SK-N-SH treated with all-trans-retinoic acid at 6 μM for 48 hours (cell line): Measurements from ENCODE around the gene GCSAM.
A peak's percentile ranks its signal among the peaks of the same experiment; 100 is the strongest.

ENCODE experiments used
- ATAC-seq: fragments of 200-7000 bp; cut with Tn5 transposase; 3 replicates; pipeline ENCODE4 v1.9.1; 2020; ENCODE audit warnings: mild to moderate bottlenecking, moderate library complexity
- ARNTL ChIP-seq: fragments of 450-650 bp; formaldehyde crosslinking; IDR thresholded peaks from 2 replicates; pipeline ENCODE4 v1.5.0; 2020; ENCODE audit warnings: low read depth, mild to moderate bottlenecking, moderate library complexity, borderline replicate concordance
- BACH2 ChIP-seq: fragments of 250-450 bp; sonication (Bioruptor Pico); IDR thresholded peaks from 2 replicates; pipeline ENCODE4 v1.9.0; 2021; ENCODE audit warnings: mild to moderate bottlenecking, borderline replicate concordance
- CSRNP3 ChIP-seq: fragments of 250-450 bp; sonication (Bioruptor Pico); IDR thresholded peaks from 2 replicates; pipeline ENCODE4 v1.5.1; 2021; ENCODE audit warnings: mild to moderate bottlenecking, moderate library complexity
- ESRRG ChIP-seq: fragments of 250-450 bp; sonication (Bioruptor Pico); IDR thresholded peaks from 2 replicates; pipeline ENCODE4 v1.6.1; 2021; ENCODE audit warnings: mild to moderate bottlenecking
- GLIS3 ChIP-seq: fragments of 250-450 bp; sonication (Bioruptor Pico); IDR thresholded peaks from 2 replicates; pipeline ENCODE4 v1.5.0; 2020; ENCODE audit warnings: mild to moderate bottlenecking, moderate library complexity
- ISL1 ChIP-seq: fragments of 250-450 bp; sonication (Bioruptor Pico); IDR thresholded peaks from 2 replicates; pipeline ENCODE4 v2.1.2; 2022; ENCODE audit warnings: mild to moderate bottlenecking, moderate library complexity
- OSR1 ChIP-seq: fragments of 250-450 bp; sonication (Bioruptor Pico); IDR thresholded peaks from 2 replicates; pipeline ENCODE4 v1.8.0; 2022; ENCODE audit warnings: moderate library complexity, mild to moderate bottlenecking, inconsistent platforms
- PATZ1 ChIP-seq: fragments of 250-450 bp; sonication (Bioruptor Pico); IDR thresholded peaks from 2 replicates; pipeline ENCODE4 v1.8.0; 2020; ENCODE audit warnings: mild to moderate bottlenecking, moderate library complexity, borderline replicate concordance
- POU6F1 ChIP-seq: fragments of 250-450 bp; sonication (Bioruptor Pico); IDR thresholded peaks from 2 replicates; pipeline ENCODE4 v1.8.0; 2021; ENCODE audit warnings: low read depth, mild to moderate bottlenecking, moderate library complexity, borderline replicate concordance
- PPARA ChIP-seq: fragments of 250-450 bp; sonication (Bioruptor Pico); IDR thresholded peaks from 2 replicates; pipeline ENCODE4 v1.5.0; 2020; ENCODE audit warnings: mild to moderate bottlenecking, borderline replicate concordance
- RARB ChIP-seq: fragments of 250-450 bp; sonication (Bioruptor Pico); IDR thresholded peaks from 2 replicates; pipeline ENCODE4 v1.8.0; 2021; ENCODE audit warnings: mild to moderate bottlenecking, moderate library complexity
- SNAI2 ChIP-seq: fragments of 250-450 bp; sonication (Bioruptor Pico); IDR thresholded peaks from 2 replicates; pipeline ENCODE4 v1.5.0; 2020; ENCODE audit warnings: mild to moderate bottlenecking, moderate library complexity
- ZC3H10 ChIP-seq: fragments of 250-450 bp; sonication (Bioruptor Pico); IDR thresholded peaks from 2 replicates; pipeline ENCODE4 v1.5.1; 2021; ENCODE audit warnings: mild to moderate bottlenecking, moderate library complexity
- ZFP3 ChIP-seq: fragments of 250-450 bp; sonication (Bioruptor Pico); IDR thresholded peaks from 2 replicates; pipeline ENCODE4 v1.5.0; 2020; ENCODE audit warnings: mild to moderate bottlenecking, moderate library complexity
- ZNF565 ChIP-seq: fragments of 450-650 bp; formaldehyde crosslinking; conservative IDR thresholded peaks from 2 replicates; pipeline ENCODE4 v1.5.0; 2020; ENCODE audit warnings: low read depth, mild to moderate bottlenecking, moderate library complexity
- ZNF70 ChIP-seq: fragments of 450-650 bp; formaldehyde crosslinking; IDR thresholded peaks from 2 replicates; pipeline ENCODE4 v1.5.0; 2020; ENCODE audit warnings: mild to moderate bottlenecking, moderate library complexity
- TF ChIP-seq, protein P1 (sequence below): fragments of 250-450 bp; sonication (Bioruptor Pico); IDR thresholded peaks from 2 replicates; pipeline ENCODE4 v1.5.1; 2020; ENCODE audit warnings: low read depth, mild to moderate bottlenecking, moderate library complexity
- TF ChIP-seq, protein P2 (sequence below): fragments of 250-450 bp; sonication (Bioruptor Pico); IDR thresholded peaks from 2 replicates; pipeline ENCODE4 v1.5.0; 2020; ENCODE audit warnings: mild to moderate bottlenecking, moderate library complexity

The GCSAM gene

DNA sequence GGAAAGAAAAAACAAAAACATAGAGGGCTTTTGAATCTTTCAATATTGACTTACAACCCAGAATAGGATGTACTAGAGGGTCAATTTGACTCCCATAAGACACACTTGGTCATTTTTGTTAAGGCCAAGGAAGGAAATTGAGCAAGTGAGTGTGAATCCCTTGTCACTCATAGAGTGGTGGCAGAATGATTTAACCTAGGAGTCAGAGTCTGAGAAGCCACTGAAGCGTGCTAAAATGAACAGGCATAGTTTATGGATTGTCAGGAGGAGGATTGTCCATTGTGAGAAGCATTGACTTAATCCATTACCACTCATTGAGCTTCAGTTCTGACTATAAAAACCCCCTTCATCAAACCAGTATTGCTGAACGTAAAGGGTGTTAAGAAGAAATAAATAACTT lies 8.2 kb upstream of the GCSAM start:
- no peak for TF ChIP-seq SNAI2 (CRISPR knock-in tag)

DNA sequence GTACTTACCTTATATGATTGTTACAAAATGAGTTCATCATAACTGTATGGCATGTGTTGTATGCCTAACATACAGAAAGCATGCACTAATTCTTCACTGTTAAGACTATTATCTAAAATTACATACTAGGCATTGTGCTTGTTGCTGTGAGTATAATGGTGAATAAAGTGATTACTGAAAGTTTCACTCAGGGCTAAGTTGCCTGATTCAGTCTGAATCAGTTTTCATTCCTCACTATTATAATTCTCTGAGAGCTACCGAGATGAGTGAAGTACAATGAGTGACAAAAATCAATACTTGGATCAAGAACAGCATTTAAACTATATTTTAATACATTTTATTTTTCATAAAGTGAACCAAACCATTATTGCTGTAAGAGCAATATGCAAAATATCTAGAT lies 7.5 kb upstream of the GCSAM start:
- no peak for ATAC-seq
- TF ChIP-seq PPARA (CRISPR knock-in tag) (no peak), PATZ1 (CRISPR knock-in tag) (no peak), GLIS3 (no peak), ISL1 (CRISPR knock-in tag) (no peak)

More for the DNA sequence above, 8.2 kb upstream of the GCSAM start:
- ATAC-seq: no peak

DNA sequence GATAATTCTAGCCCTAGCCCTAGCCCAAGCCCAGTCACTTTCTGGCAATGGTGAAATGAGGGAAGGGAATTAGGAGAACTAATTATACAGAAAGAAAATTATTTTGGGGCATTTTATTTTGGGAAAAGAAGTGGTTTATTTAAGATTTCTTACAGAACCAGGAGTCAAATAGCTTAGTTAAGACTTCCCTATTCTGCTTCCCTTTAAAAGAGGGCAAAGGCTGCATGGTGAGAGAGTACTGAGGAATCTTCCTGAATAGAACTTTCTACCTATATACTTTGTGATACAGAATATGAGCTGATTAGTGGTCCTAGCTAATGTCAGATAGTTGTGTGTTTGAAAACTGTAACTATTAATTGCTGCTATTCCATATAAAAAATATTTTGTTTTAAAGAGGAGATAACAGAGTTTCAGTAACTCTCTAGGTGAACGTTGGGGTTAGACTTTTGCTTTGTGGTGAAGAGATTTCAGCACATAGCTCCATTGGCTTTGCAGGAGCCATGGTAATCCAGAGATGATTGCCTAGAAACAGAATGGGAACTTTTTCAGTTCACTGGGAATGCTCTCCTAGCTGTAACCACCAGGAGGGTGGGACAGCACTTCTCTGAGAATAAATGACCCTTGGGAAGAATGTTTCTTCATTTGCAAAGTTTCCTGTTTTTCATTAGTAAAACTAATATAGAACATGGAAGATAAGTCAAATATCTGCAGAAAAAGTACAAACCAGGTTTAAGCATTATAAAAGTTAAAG lies 5.3 kb upstream of the GCSAM start:
- no peak for TF ChIP-seq ZFP3 (CRISPR knock-in tag)
- TF ChIP-seq, protein P1, sequence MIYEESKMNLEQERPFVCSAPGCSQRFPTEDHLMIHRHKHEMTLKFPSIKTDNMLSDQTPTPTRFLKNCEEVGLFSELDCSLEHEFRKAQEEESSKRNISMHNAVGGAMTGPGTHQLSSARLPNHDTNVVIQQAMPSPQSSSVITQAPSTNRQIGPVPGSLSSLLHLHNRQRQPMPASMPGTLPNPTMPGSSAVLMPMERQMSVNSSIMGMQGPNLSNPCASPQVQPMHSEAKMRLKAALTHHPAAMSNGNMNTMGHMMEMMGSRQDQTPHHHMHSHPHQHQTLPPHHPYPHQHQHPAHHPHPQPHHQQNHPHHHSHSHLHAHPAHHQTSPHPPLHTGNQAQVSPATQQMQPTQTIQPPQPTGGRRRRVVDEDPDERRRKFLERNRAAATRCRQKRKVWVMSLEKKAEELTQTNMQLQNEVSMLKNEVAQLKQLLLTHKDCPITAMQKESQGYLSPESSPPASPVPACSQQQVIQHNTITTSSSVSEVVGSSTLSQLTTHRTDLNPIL: no peak
- TF ChIP-seq ARNTL (CRISPR knock-in tag): no peak
- TF ChIP-seq ISL1 (CRISPR knock-in tag): no peak
- no peak for TF ChIP-seq ESRRG (CRISPR knock-in tag)
- no peak for TF ChIP-seq CSRNP3 (CRISPR knock-in tag)
- TF ChIP-seq, all 23 proteins: peak for 0
- no peak for ATAC-seq

GRCh38 chr3:112137781-112138180 lies 4.7 kb upstream of the GCSAM start:
- ATAC-seq: no peak
- TF ChIP-seq GLIS3 (no peak), PATZ1 (CRISPR knock-in tag) (no peak)
- TF ChIP-seq, all 23 proteins: peak for 0

- ATAC-seq: peak; percentile 66
- TF ChIP-seq BACH2 (no peak), POU6F1 (CRISPR knock-in tag) (no peak), RARB (CRISPR knock-in tag) (no peak), GLIS3 (no peak), PPARA (CRISPR knock-in tag) (no peak), OSR1 (CRISPR knock-in tag) (no peak), ZC3H10 (CRISPR knock-in tag) (no peak), SNAI2 (CRISPR knock-in tag) (no peak), ESRRG (CRISPR knock-in tag) (no peak), ZNF565 (no peak), ZNF70 (CRISPR knock-in tag) (no peak), ARNTL (CRISPR knock-in tag) (no peak)
- TF ChIP-seq, protein P2, sequence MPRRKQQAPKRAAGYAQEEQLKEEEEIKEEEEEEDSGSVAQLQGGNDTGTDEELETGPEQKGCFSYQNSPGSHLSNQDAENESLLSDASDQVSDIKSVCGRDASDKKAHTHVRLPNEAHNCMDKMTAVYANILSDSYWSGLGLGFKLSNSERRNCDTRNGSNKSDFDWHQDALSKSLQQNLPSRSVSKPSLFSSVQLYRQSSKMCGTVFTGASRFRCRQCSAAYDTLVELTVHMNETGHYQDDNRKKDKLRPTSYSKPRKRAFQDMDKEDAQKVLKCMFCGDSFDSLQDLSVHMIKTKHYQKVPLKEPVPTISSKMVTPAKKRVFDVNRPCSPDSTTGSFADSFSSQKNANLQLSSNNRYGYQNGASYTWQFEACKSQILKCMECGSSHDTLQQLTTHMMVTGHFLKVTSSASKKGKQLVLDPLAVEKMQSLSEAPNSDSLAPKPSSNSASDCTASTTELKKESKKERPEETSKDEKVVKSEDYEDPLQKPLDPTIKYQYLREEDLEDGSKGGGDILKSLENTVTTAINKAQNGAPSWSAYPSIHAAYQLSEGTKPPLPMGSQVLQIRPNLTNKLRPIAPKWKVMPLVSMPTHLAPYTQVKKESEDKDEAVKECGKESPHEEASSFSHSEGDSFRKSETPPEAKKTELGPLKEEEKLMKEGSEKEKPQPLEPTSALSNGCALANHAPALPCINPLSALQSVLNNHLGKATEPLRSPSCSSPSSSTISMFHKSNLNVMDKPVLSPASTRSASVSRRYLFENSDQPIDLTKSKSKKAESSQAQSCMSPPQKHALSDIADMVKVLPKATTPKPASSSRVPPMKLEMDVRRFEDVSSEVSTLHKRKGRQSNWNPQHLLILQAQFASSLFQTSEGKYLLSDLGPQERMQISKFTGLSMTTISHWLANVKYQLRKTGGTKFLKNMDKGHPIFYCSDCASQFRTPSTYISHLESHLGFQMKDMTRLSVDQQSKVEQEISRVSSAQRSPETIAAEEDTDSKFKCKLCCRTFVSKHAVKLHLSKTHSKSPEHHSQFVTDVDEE: no peak
- TF ChIP-seq, protein P1: no peak
Observed at GRCh38 chr3:112136959-112137693, 4.1 kb upstream of the GCSAM start.
